Measurements from ENCODE around the gene MMP15. TPM values are rescaled to one million over a fixed set of nuclear protein-coding genes. Genes with fewer than 3 reads are reported as not detected.
A peak's percentile ranks its signal among the peaks of the same experiment; 100 is the strongest.

The MMP15 gene
- total and polyA plus RNA-seq, 12 donors: 24.4 to 88.4 (median 58.1) TPM

DNA sequence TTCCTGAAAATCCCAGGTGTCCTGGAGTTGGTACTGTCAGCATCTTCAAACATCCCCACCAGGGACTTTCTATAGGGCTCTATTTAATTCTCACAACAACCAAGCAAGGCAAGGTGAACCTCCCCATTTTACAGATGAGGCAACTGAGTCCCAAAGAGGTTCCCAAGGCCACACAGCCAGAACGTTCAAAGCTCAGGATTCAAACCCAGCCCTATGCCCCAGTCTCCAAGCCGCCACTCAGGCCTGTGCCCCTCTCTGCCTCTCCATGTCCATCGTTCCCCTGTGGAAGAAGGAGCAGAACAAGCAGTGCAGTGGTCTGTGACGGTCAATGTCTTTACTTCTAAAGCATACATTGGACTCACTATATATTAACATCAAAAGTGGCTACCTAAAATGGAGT, 31.2 kb upstream of the MMP15 start:
- intact Hi-C loops (cut with DNase I): loop anchor here in 2 of 10 donors (5.0 to 10.0 kb wide), 4 partner anchors 87 to 410 kb away; no protein-coding TSS in a partner anchor
- no peak for DNase-seq
- H3K27me3 ChIP-seq: no peaks in the 10 kb centered on the region
- peak overlapping the region in 1 of 10 donors; percentile 48 for H3K27ac ChIP-seq
- TF ChIP-seq, protein P1, sequence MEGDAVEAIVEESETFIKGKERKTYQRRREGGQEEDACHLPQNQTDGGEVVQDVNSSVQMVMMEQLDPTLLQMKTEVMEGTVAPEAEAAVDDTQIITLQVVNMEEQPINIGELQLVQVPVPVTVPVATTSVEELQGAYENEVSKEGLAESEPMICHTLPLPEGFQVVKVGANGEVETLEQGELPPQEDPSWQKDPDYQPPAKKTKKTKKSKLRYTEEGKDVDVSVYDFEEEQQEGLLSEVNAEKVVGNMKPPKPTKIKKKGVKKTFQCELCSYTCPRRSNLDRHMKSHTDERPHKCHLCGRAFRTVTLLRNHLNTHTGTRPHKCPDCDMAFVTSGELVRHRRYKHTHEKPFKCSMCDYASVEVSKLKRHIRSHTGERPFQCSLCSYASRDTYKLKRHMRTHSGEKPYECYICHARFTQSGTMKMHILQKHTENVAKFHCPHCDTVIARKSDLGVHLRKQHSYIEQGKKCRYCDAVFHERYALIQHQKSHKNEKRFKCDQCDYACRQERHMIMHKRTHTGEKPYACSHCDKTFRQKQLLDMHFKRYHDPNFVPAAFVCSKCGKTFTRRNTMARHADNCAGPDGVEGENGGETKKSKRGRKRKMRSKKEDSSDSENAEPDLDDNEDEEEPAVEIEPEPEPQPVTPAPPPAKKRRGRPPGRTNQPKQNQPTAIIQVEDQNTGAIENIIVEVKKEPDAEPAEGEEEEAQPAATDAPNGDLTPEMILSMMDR (IDR thresholded peaks at IDR 0.05): no peak
- H3K36me3 ChIP-seq: peaks cover 0 to 49% (median 18%) of the 10 kb centered on the region in 9 donors
- H3K4me3 ChIP-seq: no peak overlapping the region
- H3K4me1 ChIP-seq: peaks cover 7 to 43% (median 29%) of the 10 kb centered on the region in 9 donors
- no peaks in the 10 kb centered on the region for H3K9me3 ChIP-seq
- 93 to 94% methylated on average over 4 of the region's 4 CpGs for WGBS, 2 donors
- no peak for ATAC-seq

DNA sequence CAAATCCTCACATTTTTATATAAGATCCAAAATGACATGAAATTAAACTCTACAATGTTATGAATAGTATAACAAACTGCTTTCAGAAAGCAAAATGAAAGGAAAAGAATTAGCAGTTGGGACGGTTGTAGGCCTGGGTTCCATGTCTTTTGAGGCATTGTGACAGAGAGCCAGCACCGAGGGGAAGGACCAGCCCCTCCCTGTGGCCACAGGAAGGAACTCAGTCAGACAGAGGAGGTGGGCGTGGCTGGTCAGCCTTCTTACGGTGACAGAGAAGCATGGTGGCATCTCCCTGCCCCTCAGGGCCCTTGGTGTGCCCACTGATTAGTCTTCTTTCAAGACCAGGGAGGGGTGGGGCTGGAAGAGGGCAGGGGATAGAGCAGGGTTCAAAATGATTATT, 30.8 kb upstream of the MMP15 start:
- ATAC-seq: peak in 6 of 8 donors; percentile 41 to 73 (median 54)
- Histone ChIP-seq H3K27me3 (no peaks in the 10 kb centered on the region), H3K4me1 (peaks cover 9 to 47% (median 34%) of the 10 kb centered on the region in 9 donors), H3K4me3 (no peak overlapping the region), H3K9me3 (no peaks in the 10 kb centered on the region), H3K27ac (peak overlapping the region in 2 of 10 donors; percentile 35 to 48), H3K36me3 (peaks cover 0 to 49% (median 18%) of the 10 kb centered on the region in 9 donors)
- TF ChIP-seq, protein P1 (IDR thresholded peaks at IDR 0.05): peak in 7 of 9 donors; percentile 27 to 60 (median 42)
- intact Hi-C loops (cut with DNase I): loop anchor here in 4 of 10 donors (5.0 to 10.0 kb wide), 5 partner anchors 87 to 417 kb away; no protein-coding TSS in a partner anchor
- peak; percentile 47 to 52 for DNase-seq
- WGBS, 2 donors: 22 to 26% methylated on average over 4 of the region's 4 CpGs

DNA sequence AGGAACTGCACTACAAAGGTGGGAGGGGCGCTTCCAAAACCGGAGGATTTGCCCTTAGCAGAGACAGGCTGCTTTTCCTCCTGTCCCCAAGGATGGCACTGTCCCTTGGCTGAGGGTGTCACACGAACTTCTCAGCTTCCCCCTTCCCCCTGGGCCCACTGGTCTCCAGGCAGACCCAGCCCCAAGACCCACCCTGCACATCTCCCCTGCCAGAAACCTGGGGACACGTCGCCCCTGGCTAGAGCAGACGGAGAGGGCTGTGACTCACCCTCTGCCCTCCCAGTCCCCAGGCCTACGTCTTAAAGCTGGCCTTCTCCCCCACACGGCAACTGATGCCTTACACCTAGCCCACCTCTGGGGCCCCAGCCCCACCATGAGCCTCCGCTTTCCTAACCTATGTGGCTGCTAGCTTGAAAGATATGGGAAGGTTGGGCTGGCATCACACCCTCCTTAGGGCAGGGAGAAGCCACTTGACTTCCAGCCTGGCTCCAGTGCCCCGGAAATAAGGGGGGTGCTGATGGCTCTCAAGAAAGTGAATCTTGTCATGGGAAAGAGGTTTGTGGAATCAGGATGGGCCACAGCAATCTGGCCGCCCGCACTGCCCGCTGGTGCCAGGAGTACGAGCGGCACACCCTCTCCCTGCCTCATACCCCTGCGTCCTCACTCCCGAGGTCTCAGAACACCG, 29.7 kb upstream of the MMP15 start:
- 91 to 94% methylated on average over 18 of the region's 18 CpGs for WGBS, 2 donors
- Histone ChIP-seq H3K27me3 (no peaks in the 10 kb centered on the region), H3K4me3 (no peak overlapping the region), H3K27ac (peak overlapping the region in 1 of 10 donors; percentile 48), H3K4me1 (peaks cover 9 to 49% (median 36%) of the 10 kb centered on the region in 9 donors), H3K9me3 (no peaks in the 10 kb centered on the region), H3K36me3 (peaks cover 0 to 49% (median 18%) of the 10 kb centered on the region in 9 donors)
- TF ChIP-seq, protein P1 (IDR thresholded peaks at IDR 0.05): no peak
- no peak for ATAC-seq
- intact Hi-C loops (cut with DNase I): loop anchor here in 4 of 10 donors (5.0 to 10.0 kb wide), 4 partner anchors 94 to 419 kb away; no protein-coding TSS in a partner anchor
- DNase-seq: no peak

DNA sequence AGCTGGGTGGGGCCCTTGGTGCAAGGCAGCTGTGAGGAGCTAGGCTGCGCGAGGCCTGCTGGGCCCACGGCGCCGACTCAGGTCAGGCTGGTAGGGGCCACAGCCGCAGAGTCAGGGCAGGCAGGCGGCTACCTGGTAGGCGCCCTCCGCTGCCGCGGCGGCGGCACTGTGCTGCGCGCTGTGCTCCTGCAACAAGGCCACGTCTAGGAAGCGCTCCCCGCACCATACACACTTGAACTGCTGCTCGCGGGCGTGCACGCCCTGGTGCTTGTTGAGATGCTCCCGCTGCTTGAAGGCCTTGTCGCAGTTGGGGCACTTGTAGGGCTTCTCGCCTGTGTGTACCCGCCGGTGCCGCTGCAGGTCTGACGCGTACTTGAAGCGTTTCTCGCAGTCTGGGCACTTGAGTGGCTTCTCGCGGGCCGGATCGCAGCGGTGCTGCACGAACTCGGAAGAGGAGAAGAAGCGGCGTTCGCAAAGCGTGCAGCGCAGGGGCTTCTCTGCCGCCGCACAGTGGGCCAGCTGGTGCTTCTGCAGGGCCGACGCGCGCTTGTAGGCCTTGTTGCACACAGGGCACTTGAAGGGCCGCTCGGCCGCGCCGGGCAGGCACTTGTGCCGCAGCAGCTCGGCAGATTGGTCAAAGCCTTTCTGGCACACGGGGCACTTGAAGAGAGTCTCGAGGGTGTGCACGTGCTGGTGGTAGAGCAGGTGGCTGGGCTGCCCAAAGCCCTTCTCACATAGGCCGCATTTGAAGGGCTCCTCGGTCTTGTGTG, 29.0 kb upstream of the MMP15 start:
- peaks cover 0 to 49% (median 18%) of the 10 kb centered on the region in 9 donors for H3K36me3 ChIP-seq
- H3K4me1 ChIP-seq: peaks cover 9 to 51% (median 37%) of the 10 kb centered on the region in 9 donors
- TF ChIP-seq, protein P1 (IDR thresholded peaks at IDR 0.05): no peak
- WGBS, 2 donors: 97% methylated on average over 62 of the region's 62 CpGs
- no peak for DNase-seq
- H3K9me3 ChIP-seq: no peaks in the 10 kb centered on the region
- H3K27ac ChIP-seq: no peak overlapping the region
- intact Hi-C loops (cut with DNase I): loop anchor here in 4 of 10 donors (5.0 to 10.0 kb wide), 4 partner anchors 94 to 419 kb away; no protein-coding TSS in a partner anchor
- no peak overlapping the region for H3K4me3 ChIP-seq
- no peaks in the 10 kb centered on the region for H3K27me3 ChIP-seq
- no peak for ATAC-seq
